Esophagus (tissue), 2 donors: Measurements from ENCODE around the gene SOX12. TPM values are rescaled to one million over a fixed set of nuclear protein-coding genes. Genes with fewer than 3 reads are reported as not detected.
A peak's percentile ranks its signal among the peaks of the same experiment; 100 is the strongest.

Experiments
- H3K27ac ChIP-seq, 2 donors: one replicate each; pipeline ENCODE4 v1.5.1; 2013; ENCODE audit warnings: low read depth in 2 of 2, mild to moderate bottlenecking in 2 of 2, inconsistent platforms in 1 of 2, low read length in 1 of 2, moderate library complexity in 1 of 2
- H3K27me3 ChIP-seq, 2 donors: one replicate each; pipeline ENCODE4 v1.6.1; 2013; ENCODE audit warnings: low read length in 2 of 2, control low read depth in 1 of 2, mild to moderate bottlenecking in 1 of 2; ENCODE audit not compliant: insufficient read depth in 2 of 2, control insufficient read depth in 1 of 2
- H3K36me3 ChIP-seq, 2 donors: one replicate each; pipeline ENCODE4 v1.6.1; 2013; ENCODE audit warnings: low read length in 1 of 2; ENCODE audit not compliant: control insufficient read depth in 2 of 2, insufficient read depth in 2 of 2
- H3K4me1 ChIP-seq, 2 donors: one replicate each; pipeline ENCODE4 v1.6.1; 2013; ENCODE audit warnings: low read length in 1 of 2; ENCODE audit not compliant: control insufficient read depth in 2 of 2, insufficient read depth in 2 of 2
- H3K4me3 ChIP-seq, 2 donors: one replicate each; pipeline ENCODE4 v1.5.1; 2013; ENCODE audit warnings: low read length in 2 of 2, mild to moderate bottlenecking in 2 of 2, low read depth in 1 of 2, moderate library complexity in 1 of 2
- H3K9me3 ChIP-seq, 2 donors: one replicate each; pipeline ENCODE4 v1.6.1; 2013; ENCODE audit warnings: mild to moderate bottlenecking in 2 of 2, low read depth in 1 of 2, low read length in 1 of 2, moderate library complexity in 1 of 2; ENCODE audit not compliant: control insufficient read depth in 2 of 2, insufficient read depth in 1 of 2
- WGBS, 2 donors: extraction: QIAGEN DNeasy Blood & Tissue Kit; methylation state at CpG; one replicate each; pipeline ENCODE4 v1.1.7; 2013; 5-methylcytosine and 5-hydroxymethylcytosine counted together
- polyA plus RNA-seq, 2 donors: library from polyadenylated mRNA; stranded (reverse); fragments of 200-250 nt; gene quantifications; one replicate each; pipeline ENCODE4 v1.2.3, GENCODE V29; 2013
- donor health status: healthy with polysubstance abuse.
- donor health status: Bipolar disorder and iron deficiency.

SOX12 gene
- polyA plus RNA-seq, 2 donors = 2.2 to 2.4 TPM

- Histone ChIP-seq H3K27ac (no peak overlapping the region), H3K4me1 (peaks cover 2 to 3% of the 10 kb centered on the region in 2 donors), H3K36me3 (peaks cover 0 to 2% of the 10 kb centered on the region in 2 donors), H3K27me3 (peaks cover 0 to 2% of the 10 kb centered on the region in 2 donors), H3K4me3 (no peak overlapping the region), H3K9me3 (no peaks in the 10 kb centered on the region)
- 45 to 48% methylated on average over 10 of the region's 10 CpGs for WGBS, 2 donors
These were observed 24.9 kb upstream of the SOX12 start for GRCh38 chr20:300345-300990.

- Histone ChIP-seq H3K27ac (no peak overlapping the region), H3K4me1 (peaks cover 2 to 3% of the 10 kb centered on the region in 2 donors), H3K9me3 (no peaks in the 10 kb centered on the region), H3K36me3 (peaks cover 0 to 2% of the 10 kb centered on the region in 2 donors), H3K4me3 (no peak overlapping the region), H3K27me3 (peaks cover 0 to 2% of the 10 kb centered on the region in 2 donors)
- WGBS, 2 donors = 54 to 66% methylated on average over 13 of the region's 13 CpGs
These were observed 23.2 kb upstream of the SOX12 start for GRCh38 chr20:301886-302848.

DNA sequence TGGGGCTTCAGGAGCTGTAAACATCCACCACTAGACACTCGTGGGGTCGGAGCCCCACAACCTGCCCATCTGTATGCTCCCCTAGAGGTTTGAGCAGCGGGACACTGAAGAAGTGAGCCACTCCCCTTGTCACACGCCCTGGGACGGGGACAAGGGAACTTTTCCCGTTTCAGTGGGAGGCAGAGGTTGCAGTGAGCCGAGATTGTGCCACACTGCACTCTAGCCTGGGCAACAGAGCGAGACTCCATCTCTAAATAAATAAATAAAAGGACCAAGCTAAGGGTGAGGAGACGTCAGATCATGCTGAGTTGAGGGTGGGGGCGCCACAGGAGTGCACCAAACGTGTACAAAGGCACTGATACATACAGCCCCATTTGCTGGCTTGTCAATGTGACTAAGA lies 19.6 kb upstream of the SOX12 start:
- peaks cover 2 to 3% of the 10 kb centered on the region in 2 donors for H3K4me1 ChIP-seq
- peaks cover 0 to 2% of the 10 kb centered on the region in 2 donors for H3K27me3 ChIP-seq
- WGBS, 2 donors = 69 to 78% methylated on average over 11 of the region's 11 CpGs
- H3K36me3 ChIP-seq = peaks cover 0 to 2% of the 10 kb centered on the region in 2 donors
- no peak overlapping the region for H3K27ac ChIP-seq
- no peak overlapping the region for H3K4me3 ChIP-seq
- H3K9me3 ChIP-seq = no peaks in the 10 kb centered on the region

- peaks cover 0 to 2% of the 10 kb centered on the region in 2 donors for H3K27me3 ChIP-seq
- H3K36me3 ChIP-seq = no peaks in the 10 kb centered on the region
- 41 to 56% methylated on average over 7 of the region's 7 CpGs for WGBS, 2 donors
- H3K9me3 ChIP-seq = no peaks in the 10 kb centered on the region
- H3K4me3 ChIP-seq = no peak overlapping the region
- H3K27ac ChIP-seq = peak overlapping the region in 1 of 2 donors; percentile 17
- H3K4me1 ChIP-seq = no peaks in the 10 kb centered on the region
These were observed 16.8 kb upstream of the SOX12 start for GRCh38 chr20:308427-309038.

GRCh38 chr20:309306-309840 lies 16.0 kb upstream of the SOX12 start:
- 21 to 28% methylated on average over 6 of the region's 6 CpGs for WGBS, 2 donors
- H3K36me3 ChIP-seq = no peaks in the 10 kb centered on the region
- peak overlapping the region; percentile 38 to 84 for H3K27ac ChIP-seq
- H3K9me3 ChIP-seq = no peaks in the 10 kb centered on the region
- H3K4me1 ChIP-seq = no peaks in the 10 kb centered on the region
- no peaks in the 10 kb centered on the region for H3K27me3 ChIP-seq
- H3K4me3 ChIP-seq = no peak overlapping the region

DNA sequence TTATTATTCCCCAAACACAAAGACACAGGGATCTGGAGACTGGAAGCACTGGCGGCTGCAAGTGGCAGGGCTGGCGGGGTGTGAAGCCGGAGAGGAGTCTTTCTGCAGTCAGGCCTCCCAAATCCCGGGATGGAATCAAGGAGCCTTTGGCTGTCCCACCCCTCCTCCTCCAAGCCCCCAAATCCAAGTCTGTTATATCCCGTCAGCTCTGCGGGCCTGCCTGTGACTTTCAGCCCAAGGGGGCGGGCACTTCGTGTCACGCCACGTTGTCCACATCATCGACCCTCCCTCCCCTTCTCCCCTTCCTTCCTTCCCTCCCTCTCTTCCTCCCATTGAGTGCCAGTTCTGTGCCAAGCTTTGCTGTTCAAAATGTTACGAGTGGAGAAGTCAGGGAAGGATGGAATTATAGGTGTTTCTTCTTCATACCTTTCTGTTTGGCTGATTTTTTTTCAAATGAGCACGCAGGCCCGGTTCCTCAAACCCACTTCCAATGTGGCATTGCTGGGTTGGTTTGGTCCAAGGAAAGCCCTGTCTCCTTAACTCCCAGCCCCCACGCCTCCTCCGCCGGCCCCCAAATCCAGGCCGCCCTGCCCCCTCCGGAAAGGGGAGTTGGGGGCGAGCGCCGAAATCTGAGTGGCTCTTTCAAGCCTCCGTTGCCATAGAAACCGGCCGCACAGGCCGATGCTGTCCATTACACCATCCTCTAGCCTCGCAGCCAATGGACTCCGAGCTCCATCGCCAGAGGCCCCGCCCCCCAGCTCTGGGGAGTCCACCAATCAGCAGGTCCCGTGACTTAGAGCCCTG lies 15.3 kb upstream of the SOX12 start:
- WGBS, 2 donors = 18 to 32% methylated on average over 31 of the region's 31 CpGs
- no peaks in the 10 kb centered on the region for H3K4me1 ChIP-seq

GRCh38 chr20:310645-311044 lies 14.7 kb upstream of the SOX12 start:
- H3K9me3 ChIP-seq = no peaks in the 10 kb centered on the region
- H3K36me3 ChIP-seq = no peaks in the 10 kb centered on the region
- WGBS, 2 donors = 12 to 29% methylated on average over 7 of the region's 7 CpGs
- no peak overlapping the region for H3K4me3 ChIP-seq
- no peaks in the 10 kb centered on the region for H3K27me3 ChIP-seq
- no peaks in the 10 kb centered on the region for H3K4me1 ChIP-seq
- H3K27ac ChIP-seq = no peak overlapping the region

More for the DNA sequence above, 15.3 kb upstream of the SOX12 start:
- H3K9me3 ChIP-seq = no peaks in the 10 kb centered on the region
- H3K27me3 ChIP-seq = no peaks in the 10 kb centered on the region
- H3K36me3 ChIP-seq = no peaks in the 10 kb centered on the region
- H3K4me3 ChIP-seq = peak overlapping the region; percentile 19 to 27
- H3K27ac ChIP-seq = peak overlapping the region; percentile 38 to 84

DNA sequence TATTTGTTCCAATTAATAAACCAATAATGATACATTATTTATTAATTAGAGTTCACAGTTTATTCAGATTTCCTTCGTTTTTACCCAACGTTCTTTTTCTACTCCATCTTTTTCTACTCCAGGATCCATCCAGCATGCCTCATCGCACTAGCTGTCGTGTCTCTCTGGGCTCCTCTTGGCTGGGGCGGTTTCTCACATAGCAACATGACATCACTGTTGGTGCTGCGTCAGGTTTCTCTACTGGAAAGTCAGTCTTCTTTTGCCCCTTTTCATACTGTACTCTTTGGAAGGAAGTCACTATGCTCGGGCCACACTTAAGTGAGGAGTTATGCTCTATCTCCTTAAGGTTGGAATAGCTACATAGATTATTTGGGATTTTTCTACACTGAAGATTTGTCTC lies 13.7 kb upstream of the SOX12 start:
- Histone ChIP-seq H3K27me3 (no peaks in the 10 kb centered on the region), H3K4me3 (no peak overlapping the region), H3K36me3 (no peaks in the 10 kb centered on the region), H3K27ac (no peak overlapping the region), H3K4me1 (no peaks in the 10 kb centered on the region), H3K9me3 (no peaks in the 10 kb centered on the region)
- WGBS, 2 donors = 85 to 88% methylated on average over 7 of the region's 7 CpGs

- 58 to 76% methylated on average over 8 of the region's 8 CpGs for WGBS, 2 donors
- H3K36me3 ChIP-seq = no peaks in the 10 kb centered on the region
- H3K4me1 ChIP-seq = no peaks in the 10 kb centered on the region
- no peak overlapping the region for H3K27ac ChIP-seq
- H3K27me3 ChIP-seq = no peaks in the 10 kb centered on the region
- H3K4me3 ChIP-seq = no peak overlapping the region
- no peaks in the 10 kb centered on the region for H3K9me3 ChIP-seq
These were observed 13.3 kb upstream of the SOX12 start for GRCh38 chr20:312067-312466.
